ENCODE results near the gene HIF1AN. TPM values are rescaled to one million over a fixed set of nuclear protein-coding genes. Genes with fewer than 3 reads are reported as not detected.

The HIF1AN gene
- 1 to 10 TPM; 7.3 to 9.9 TPM for total RNA-seq

DNA sequence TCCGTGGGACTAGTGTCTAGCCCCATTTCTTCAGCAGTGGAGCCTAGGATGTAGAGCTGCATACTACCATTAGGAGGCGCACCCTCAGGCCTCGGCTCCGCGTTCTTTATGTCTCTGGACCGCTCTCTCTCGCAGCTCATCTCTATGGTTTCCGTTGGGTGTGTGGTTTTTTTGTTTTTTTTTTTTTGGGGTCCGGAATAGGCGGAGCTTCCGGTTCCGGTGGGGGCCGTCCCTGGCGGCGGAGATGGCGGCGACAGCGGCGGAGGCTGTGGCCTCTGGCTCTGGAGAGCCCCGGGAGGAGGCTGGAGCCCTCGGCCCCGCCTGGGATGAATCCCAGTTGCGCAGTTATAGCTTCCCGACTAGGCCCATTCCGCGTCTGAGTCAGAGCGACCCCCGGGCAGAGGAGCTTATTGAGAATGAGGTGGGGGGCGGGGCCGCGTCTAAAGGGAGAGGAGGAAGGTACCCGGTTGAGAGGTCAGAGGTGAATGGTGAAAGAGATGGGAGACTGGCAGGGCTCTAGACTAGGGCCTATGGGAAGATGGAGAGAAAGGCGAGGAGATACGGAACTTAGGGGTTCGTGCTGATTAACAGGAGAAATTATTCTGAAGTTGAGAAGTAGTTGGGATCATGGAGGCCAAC lies at the start of gene HIF1AN:
TSS of gene HIF1AN (plus strand) at position 229 of the 639 bp plus-strand sequence. CDS start at position 245, 16 bp downstream.
- Histone ChIP-seq H3K9me3 (no peaks in the 10 kb centered on the region), H3K27ac (peak within 1 kb of the TSS in 3 of 4 donors; percentile 22 to 51 (median 37)), H3K36me3 (replicated peaks in 1 of 2; ENCODE audit: insufficient read depth in 1 of 2, low read depth in 2 of 2) (peaks cover 0 to 3% of the 10 kb centered on the region in 2 donors), H3K27me3 (no peaks in the 10 kb centered on the region), H3K4me3 (peak within 1 kb of the TSS; percentile 46 to 80), H3K4me1 (peaks cover 32% of the 10 kb centered on the region)
- DNase-seq (peak; percentile 90 to 94 (median 91)), ATAC-seq (peak; percentile 100)
- WGBS, 2 donors = 0 to 1% methylated on average over 35 of the region's 35 CpGs
- intact Hi-C loops (cut with DNase I) = no loop called here
- TF ChIP-seq, protein P1, sequence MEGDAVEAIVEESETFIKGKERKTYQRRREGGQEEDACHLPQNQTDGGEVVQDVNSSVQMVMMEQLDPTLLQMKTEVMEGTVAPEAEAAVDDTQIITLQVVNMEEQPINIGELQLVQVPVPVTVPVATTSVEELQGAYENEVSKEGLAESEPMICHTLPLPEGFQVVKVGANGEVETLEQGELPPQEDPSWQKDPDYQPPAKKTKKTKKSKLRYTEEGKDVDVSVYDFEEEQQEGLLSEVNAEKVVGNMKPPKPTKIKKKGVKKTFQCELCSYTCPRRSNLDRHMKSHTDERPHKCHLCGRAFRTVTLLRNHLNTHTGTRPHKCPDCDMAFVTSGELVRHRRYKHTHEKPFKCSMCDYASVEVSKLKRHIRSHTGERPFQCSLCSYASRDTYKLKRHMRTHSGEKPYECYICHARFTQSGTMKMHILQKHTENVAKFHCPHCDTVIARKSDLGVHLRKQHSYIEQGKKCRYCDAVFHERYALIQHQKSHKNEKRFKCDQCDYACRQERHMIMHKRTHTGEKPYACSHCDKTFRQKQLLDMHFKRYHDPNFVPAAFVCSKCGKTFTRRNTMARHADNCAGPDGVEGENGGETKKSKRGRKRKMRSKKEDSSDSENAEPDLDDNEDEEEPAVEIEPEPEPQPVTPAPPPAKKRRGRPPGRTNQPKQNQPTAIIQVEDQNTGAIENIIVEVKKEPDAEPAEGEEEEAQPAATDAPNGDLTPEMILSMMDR (IDR thresholded peaks at IDR 0.05) = peak; percentile 78 to 99 (median 92)
- peak; percentile 29 to 88 (median 82) for TF ChIP-seq POLR2A (IDR thresholded peaks at IDR 0.05)

DNA sequence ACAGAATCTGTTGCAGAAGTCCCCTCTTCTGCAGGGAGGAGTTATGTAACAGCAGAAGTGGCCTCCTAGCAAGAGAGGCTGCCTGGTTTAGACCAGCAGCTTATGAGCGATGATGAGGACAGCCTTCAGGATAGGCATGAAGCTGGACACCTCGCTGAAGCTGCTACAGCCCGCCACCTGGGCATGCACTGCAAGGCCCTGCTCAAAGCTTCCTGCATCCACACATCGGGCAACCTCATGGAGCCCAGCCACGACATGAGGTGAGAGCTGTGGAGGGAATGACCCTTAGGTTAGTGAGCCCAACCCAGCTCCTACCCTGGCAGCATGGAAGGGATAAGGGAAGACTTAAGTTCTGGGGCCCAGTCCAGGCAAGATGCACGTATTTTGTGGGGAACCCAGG lies 48.2 kb upstream of the HIF1AN start:
- 84 to 88% methylated on average over 6 of the region's 6 CpGs for whole genome bisulfite sequencing, 2 donors
- Histone ChIP-seq H3K9me3 (no peaks in the 10 kb centered on the region), H3K4me1 (peaks cover 8% of the 10 kb centered on the region), H3K4me3 (no peak overlapping the region), H3K27ac (no peak overlapping the region), H3K27me3 (no peaks in the 10 kb centered on the region), H3K36me3 (replicated peaks in 1 of 2; ENCODE audit: insufficient read depth in 1 of 2, low read depth in 2 of 2) (no peaks in the 10 kb centered on the region)
- TF ChIP-seq, protein P1 (IDR thresholded peaks at IDR 0.05) = no peak
- TF ChIP-seq POLR2A (IDR thresholded peaks at IDR 0.05) = no peak
- intact Hi-C loops (cut with DNase I) = no loop called here
- DNase-seq = no peak
- ATAC-seq = no peak

DNA sequence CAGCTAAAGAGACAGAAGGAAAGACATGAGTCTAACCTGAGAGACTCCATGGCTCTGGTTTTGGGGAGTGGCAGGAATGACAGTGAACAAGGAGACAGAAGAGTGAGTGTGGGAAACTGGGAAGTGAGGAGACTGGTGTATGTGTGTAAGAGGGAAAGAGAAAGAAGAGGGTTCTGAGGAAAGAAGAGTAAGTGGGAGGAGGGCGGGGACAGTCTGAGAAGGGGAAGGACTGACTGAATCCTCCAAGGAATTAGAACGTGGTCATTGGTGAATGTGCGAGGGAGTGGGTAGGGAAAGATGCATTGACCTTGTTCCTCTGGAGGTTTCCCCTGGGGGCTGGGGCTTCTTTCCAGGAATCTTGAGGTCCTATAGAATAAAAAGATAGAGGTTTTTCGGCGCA lies 46.3 kb upstream of the HIF1AN start:
- H3K4me1 ChIP-seq = no peaks in the 10 kb centered on the region
- no peak for TF ChIP-seq POLR2A (IDR thresholded peaks at IDR 0.05)
- TF ChIP-seq, protein P1 (IDR thresholded peaks at IDR 0.05) = no peak
- intact Hi-C loops (cut with DNase I) = no loop called here
- ATAC-seq (no peak), DNase-seq (no peak)
- 84 to 88% methylated on average over 5 of the region's 5 CpGs for WGBS, 2 donors
- H3K27ac ChIP-seq = no peak overlapping the region
- H3K27me3 ChIP-seq = no peaks in the 10 kb centered on the region
- H3K36me3 ChIP-seq (replicated peaks in 1 of 2; ENCODE audit: insufficient read depth in 1 of 2, low read depth in 2 of 2) = no peaks in the 10 kb centered on the region
- no peak overlapping the region for H3K4me3 ChIP-seq
- no peaks in the 10 kb centered on the region for H3K9me3 ChIP-seq

DNA sequence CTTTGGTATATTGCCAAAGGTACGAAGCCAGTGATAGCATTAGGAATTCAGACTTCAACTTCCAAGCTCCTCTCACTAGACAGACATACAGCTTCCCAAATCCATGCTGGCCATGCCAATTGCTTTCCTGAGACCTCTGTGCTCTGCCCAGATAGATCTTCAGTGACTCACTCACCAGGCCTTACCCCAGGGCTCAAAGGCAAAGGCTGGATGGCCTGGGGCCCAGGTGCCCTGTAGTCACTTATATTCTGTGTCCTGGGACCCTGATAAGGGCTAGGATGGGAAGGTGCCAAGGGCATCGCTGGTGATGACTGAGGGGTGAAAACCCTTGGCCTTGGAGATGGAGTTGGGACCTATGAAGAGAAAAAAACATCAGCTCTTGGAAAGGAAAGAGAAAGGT lies 45.2 kb upstream of the HIF1AN start:
- no peak overlapping the region for H3K4me3 ChIP-seq

More for the DNA sequence above, 45.2 kb upstream of the HIF1AN start:
- Histone ChIP-seq H3K9me3 (no peaks in the 10 kb centered on the region), H3K27me3 (no peaks in the 10 kb centered on the region), H3K4me1 (no peaks in the 10 kb centered on the region), H3K36me3 (replicated peaks in 1 of 2; ENCODE audit: insufficient read depth in 1 of 2, low read depth in 2 of 2) (no peaks in the 10 kb centered on the region), H3K27ac (no peak overlapping the region)
- 69 to 79% methylated on average over 2 of the region's 2 CpGs for WGBS, 2 donors
- DNase-seq = no peak
- intact Hi-C loops (cut with DNase I) = no loop called here
- no peak for ATAC-seq
- TF ChIP-seq, protein P1 (IDR thresholded peaks at IDR 0.05) = no peak
- TF ChIP-seq POLR2A (IDR thresholded peaks at IDR 0.05) = no peak
